ENCODE results near the gene ADD2. TPM values are rescaled to one million over a fixed set of nuclear protein-coding genes. Genes with fewer than 3 reads are reported as not detected.

ADD2 gene
- total RNA-seq, 3 donors from 2014 or later (not counting 1 experiment from before 2014, with no cell fraction given) = 0.16 to 1.4 (median 0.40) TPM

GRCh38 chr2:70708376-70709199, 59.4 kb downstream of the ADD2 start:
- WGBS (ENCODE audit: insufficient coverage) = 85% methylated on average over 3 of the region's 3 CpGs
- no peak overlapping the region for H3K4me3 ChIP-seq (ENCODE audit: low read length)
- Mint-ChIP-seq H3K27ac (no peak overlapping the region), H3K27me3 (ENCODE audit: low read depth in 2 of 2) (no peaks in the 10 kb centered on the region), H3K9me3 (no peaks in the 10 kb centered on the region), H3K36me3 (no peaks in the 10 kb centered on the region), H3K4me3 (no peak overlapping the region), H3K4me1 (no peaks in the 10 kb centered on the region)
- no peak for ATAC-seq
- H3K9me3 ChIP-seq (ENCODE audit: control insufficient read depth, insufficient read depth, low read length) = no peaks in the 10 kb centered on the region
- TF ChIP-seq, protein P1, sequence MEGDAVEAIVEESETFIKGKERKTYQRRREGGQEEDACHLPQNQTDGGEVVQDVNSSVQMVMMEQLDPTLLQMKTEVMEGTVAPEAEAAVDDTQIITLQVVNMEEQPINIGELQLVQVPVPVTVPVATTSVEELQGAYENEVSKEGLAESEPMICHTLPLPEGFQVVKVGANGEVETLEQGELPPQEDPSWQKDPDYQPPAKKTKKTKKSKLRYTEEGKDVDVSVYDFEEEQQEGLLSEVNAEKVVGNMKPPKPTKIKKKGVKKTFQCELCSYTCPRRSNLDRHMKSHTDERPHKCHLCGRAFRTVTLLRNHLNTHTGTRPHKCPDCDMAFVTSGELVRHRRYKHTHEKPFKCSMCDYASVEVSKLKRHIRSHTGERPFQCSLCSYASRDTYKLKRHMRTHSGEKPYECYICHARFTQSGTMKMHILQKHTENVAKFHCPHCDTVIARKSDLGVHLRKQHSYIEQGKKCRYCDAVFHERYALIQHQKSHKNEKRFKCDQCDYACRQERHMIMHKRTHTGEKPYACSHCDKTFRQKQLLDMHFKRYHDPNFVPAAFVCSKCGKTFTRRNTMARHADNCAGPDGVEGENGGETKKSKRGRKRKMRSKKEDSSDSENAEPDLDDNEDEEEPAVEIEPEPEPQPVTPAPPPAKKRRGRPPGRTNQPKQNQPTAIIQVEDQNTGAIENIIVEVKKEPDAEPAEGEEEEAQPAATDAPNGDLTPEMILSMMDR (IDR thresholded peaks at IDR 0.05) = no peak
- H3K36me3 ChIP-seq (ENCODE audit: control insufficient read depth, insufficient read depth, low read length) = no peaks in the 10 kb centered on the region
- no peaks in the 10 kb centered on the region for H3K4me1 ChIP-seq (ENCODE audit: control insufficient read depth, insufficient read depth, low read length)
- H3K27me3 ChIP-seq (ENCODE audit: control insufficient read depth, insufficient read depth, low read length) = no peaks in the 10 kb centered on the region
- intact Hi-C loops (cut with micrococcal nuclease) = no loop called here
- no peak overlapping the region for H3K27ac ChIP-seq (ENCODE audit: low read length)
- DNase-seq = no peak

DNA sequence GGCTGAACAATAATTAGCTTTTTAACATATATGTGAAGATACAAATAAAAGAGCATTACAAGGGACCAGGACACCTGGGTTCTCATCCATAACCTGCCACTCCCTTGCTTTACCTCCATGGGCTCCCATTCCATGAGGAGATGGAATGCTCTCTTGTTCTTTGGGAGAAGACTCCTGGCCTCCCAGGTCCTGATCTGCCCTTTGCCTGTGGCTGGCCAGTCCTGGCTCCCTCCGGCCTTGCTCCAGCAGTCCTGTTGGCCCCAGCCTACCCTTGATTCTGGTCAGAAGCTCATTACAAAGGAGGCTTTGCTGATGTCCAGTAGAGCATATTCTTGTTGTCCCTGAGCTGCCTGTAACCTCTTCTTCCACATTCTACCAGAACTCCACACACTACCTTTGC, 60.3 kb downstream of the ADD2 start:
- no peak for ATAC-seq
- H3K27ac Mint-ChIP-seq = no peak overlapping the region
- no peak for DNase-seq
- no peaks in the 10 kb centered on the region for H3K36me3 Mint-ChIP-seq
- Histone ChIP-seq H3K4me3 (ENCODE audit: low read length) (no peak overlapping the region), H3K27ac (ENCODE audit: low read length) (no peak overlapping the region), H3K4me1 (ENCODE audit: control insufficient read depth, insufficient read depth, low read length) (no peaks in the 10 kb centered on the region), H3K27me3 (ENCODE audit: control insufficient read depth, insufficient read depth, low read length) (no peaks in the 10 kb centered on the region), H3K36me3 (ENCODE audit: control insufficient read depth, insufficient read depth, low read length) (no peaks in the 10 kb centered on the region), H3K9me3 (ENCODE audit: control insufficient read depth, insufficient read depth, low read length) (no peaks in the 10 kb centered on the region)
- TF ChIP-seq, protein P1 (IDR thresholded peaks at IDR 0.05) = no peak
- H3K9me3 Mint-ChIP-seq = no peaks in the 10 kb centered on the region
- WGBS (ENCODE audit: insufficient coverage) = 90% methylated on average over 1 of the region's 1 CpG
- intact Hi-C loops (cut with micrococcal nuclease) = no loop called here
- H3K27me3 Mint-ChIP-seq (ENCODE audit: low read depth in 2 of 2) = no peaks in the 10 kb centered on the region
- no peak overlapping the region for H3K4me3 Mint-ChIP-seq
- no peaks in the 10 kb centered on the region for H3K4me1 Mint-ChIP-seq

DNA sequence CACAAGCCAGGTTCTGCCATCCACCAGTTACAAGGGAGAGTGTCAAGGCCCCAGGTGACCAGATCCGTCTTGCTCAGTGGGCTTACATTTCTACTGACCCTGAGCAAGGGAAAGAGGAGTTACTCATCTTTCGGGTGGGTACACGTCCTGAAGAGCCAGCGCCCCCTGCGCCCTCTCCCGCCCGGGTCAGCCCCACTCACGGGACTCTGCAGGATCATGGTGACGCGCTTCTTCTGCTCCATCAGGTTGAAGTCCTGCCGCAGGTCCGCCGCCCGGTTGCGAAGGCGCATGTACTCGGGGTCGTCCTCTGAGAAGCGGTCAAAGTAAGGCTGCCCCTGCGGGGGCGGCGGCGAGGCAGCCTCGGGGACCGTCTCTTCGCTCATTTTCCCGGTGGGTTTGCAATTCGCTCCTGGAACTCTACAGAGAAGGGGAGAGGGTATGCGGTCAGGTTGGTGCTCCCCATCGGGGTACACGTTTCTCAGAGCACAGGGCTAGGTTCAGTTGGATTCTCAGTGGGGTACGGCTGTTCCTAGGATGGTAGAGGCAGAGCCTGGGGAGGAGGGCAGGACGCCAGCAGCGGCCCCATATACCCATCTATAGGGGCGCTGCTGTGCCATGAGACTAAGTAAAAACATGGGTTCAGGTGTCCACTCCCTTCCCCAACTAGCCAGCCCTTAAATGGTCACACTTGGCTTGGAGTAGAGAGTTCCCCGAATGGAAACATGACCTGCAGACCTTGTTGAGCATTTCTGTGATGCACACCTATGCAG, 61.8 kb downstream of the ADD2 start:
- Mint-ChIP-seq H3K27me3 (ENCODE audit: low read depth in 2 of 2) (peaks cover 0 to 2% of the 10 kb centered on the region in 2 donors), H3K4me1 (no peaks in the 10 kb centered on the region), H3K9me3 (no peaks in the 10 kb centered on the region), H3K36me3 (no peaks in the 10 kb centered on the region), H3K4me3 (no peak overlapping the region), H3K27ac (no peak overlapping the region)
- intact Hi-C loops (cut with micrococcal nuclease) = no loop called here
- DNase-seq (no peak), ATAC-seq (peak in 1 of 3 donors; percentile 28)
- Histone ChIP-seq H3K4me1 (ENCODE audit: control insufficient read depth, insufficient read depth, low read length) (no peaks in the 10 kb centered on the region), H3K4me3 (ENCODE audit: low read length) (no peak overlapping the region), H3K36me3 (ENCODE audit: control insufficient read depth, insufficient read depth, low read length) (no peaks in the 10 kb centered on the region), H3K27me3 (ENCODE audit: control insufficient read depth, insufficient read depth, low read length) (no peaks in the 10 kb centered on the region), H3K9me3 (ENCODE audit: control insufficient read depth, insufficient read depth, low read length) (no peaks in the 10 kb centered on the region), H3K27ac (ENCODE audit: low read length) (no peak overlapping the region)
- WGBS (ENCODE audit: insufficient coverage) = 96% methylated on average over 35 of the region's 36 CpGs
- TF ChIP-seq, protein P1 (IDR thresholded peaks at IDR 0.05) = no peak
